GM19099 (cell line): Measurements from ENCODE around the gene IL6R.

Source experiments
- POLR2A ChIP-seq: IDR thresholded peaks from 3 replicates; pipeline ENCODE4 v1.6.1; 2011; ENCODE audit warnings: low read depth; ENCODE audit not compliant: insufficient read length; ENCODE audit errors: extremely low read depth

Gene IL6R

GRCh38 chr1:154404984-154405746 lies at the start of gene IL6R:
Gene IL6R, plus strand, starts transcription at chr1:154405343. Its CDS starts 287 bp downstream, at chr1:154405630.
- TF ChIP-seq POLR2A, result peak; percentile 24

- TF ChIP-seq POLR2A, result no peak
Measured at GRCh38 chr1:154358519-154358918, 46.6 kb upstream of the IL6R start.

- no peak for TF ChIP-seq POLR2A
Measured at GRCh38 chr1:154360288-154360687, 44.9 kb upstream of the IL6R start.

- no peak for TF ChIP-seq POLR2A
Measured at GRCh38 chr1:154361357-154361756, 43.8 kb upstream of the IL6R start.

GRCh38 chr1:154371436-154371835 lies 33.7 kb upstream of the IL6R start:
- TF ChIP-seq POLR2A, result no peak

GRCh38 chr1:154379301-154379700 lies 25.8 kb upstream of the IL6R start:
- TF ChIP-seq POLR2A, result no peak

GRCh38 chr1:154384650-154385489 lies 20.3 kb upstream of the IL6R start:
- no peak for TF ChIP-seq POLR2A

GRCh38 chr1:154386643-154387352 lies 18.3 kb upstream of the IL6R start:
- no peak for TF ChIP-seq POLR2A

GRCh38 chr1:154391086-154391770 lies 13.9 kb upstream of the IL6R start:
- TF ChIP-seq POLR2A, result no peak

GRCh38 chr1:154398141-154398540 lies 7.0 kb upstream of the IL6R start:
- TF ChIP-seq POLR2A, result no peak

- TF ChIP-seq POLR2A, result no peak
Measured at GRCh38 chr1:154398678-154399077, 6.5 kb upstream of the IL6R start.

- TF ChIP-seq POLR2A, result no peak
Measured at GRCh38 chr1:154400381-154400801, 4.8 kb upstream of the IL6R start.

- TF ChIP-seq POLR2A, result no peak
Measured at GRCh38 chr1:154402409-154402921, 2.7 kb upstream of the IL6R start.

GRCh38 chr1:154403261-154403943 lies 1.7 kb upstream of the IL6R start:
- no peak for TF ChIP-seq POLR2A

- TF ChIP-seq POLR2A, result no peak
Measured at GRCh38 chr1:154403983-154404382, 1.2 kb upstream of the IL6R start.

GRCh38 chr1:154404511-154404931 lies 622 bp upstream of the IL6R start:
- TF ChIP-seq POLR2A, result no peak
